IPS-18c (cell line): Measurements from ENCODE around the gene STPG2.
"Not testable (repeated sequence)": the region's sequence is repeated elsewhere in the genome, so short reads cannot be mapped to it uniquely, and the experiment has no call there.

Experiments
- H3K4me3 ChIP-seq: 2 replicates; pipeline ENCODE4 v1.7.0; 2013; ENCODE audit warnings: low read depth, mild to moderate bottlenecking, low read length, moderate library complexity; ENCODE audit not compliant: insufficient read depth
- H3K9me3 ChIP-seq: one replicate; pipeline ENCODE4 v1.6.1; 2013; ENCODE audit warnings: mild to moderate bottlenecking, low read length, moderate library complexity; ENCODE audit not compliant: control insufficient read depth, insufficient read depth

The STPG2 gene

GRCh38 chr4:97910005-97910404, 233.3 kb downstream of the STPG2 start:
- no peak overlapping the region for H3K4me3 ChIP-seq
- peaks cover 2% of the 10 kb centered on the region for H3K9me3 ChIP-seq

GRCh38 chr4:97903436-97904189, 239.7 kb downstream of the STPG2 start:
- H3K9me3 ChIP-seq, H3K4me3 ChIP-seq: not testable (repeated sequence)

GRCh38 chr4:97900229-97900628, 243.0 kb downstream of the STPG2 start:
- Histone ChIP-seq H3K9me3 (no peaks in the 10 kb centered on the region), H3K4me3 (no peak overlapping the region)

GRCh38 chr4:97892592-97893266, 250.5 kb downstream of the STPG2 start:
- no peaks in the 10 kb centered on the region for H3K9me3 ChIP-seq
- no peak overlapping the region for H3K4me3 ChIP-seq

- no peaks in the 10 kb centered on the region for H3K9me3 ChIP-seq
- no peak overlapping the region for H3K4me3 ChIP-seq
Measured at GRCh38 chr4:97879942-97880341, 263.3 kb downstream of the STPG2 start.

GRCh38 chr4:97868097-97868496, 275.2 kb downstream of the STPG2 start:
- H3K9me3 ChIP-seq: no peaks in the 10 kb centered on the region
- no peak overlapping the region for H3K4me3 ChIP-seq

GRCh38 chr4:97867557-97868091, 275.7 kb downstream of the STPG2 start:
- no peak overlapping the region for H3K4me3 ChIP-seq

GRCh38 chr4:97866821-97867556, 276.3 kb downstream of the STPG2 start:
- H3K9me3 ChIP-seq: no peaks in the 10 kb centered on the region
- no peak overlapping the region for H3K4me3 ChIP-seq

More at GRCh38 chr4:97867557-97868091, 275.7 kb downstream of the STPG2 start:
- no peaks in the 10 kb centered on the region for H3K9me3 ChIP-seq

GRCh38 chr4:97851115-97851514, 292.2 kb downstream of the STPG2 start:
- no peaks in the 10 kb centered on the region for H3K9me3 ChIP-seq
- H3K4me3 ChIP-seq: no peak overlapping the region

GRCh38 chr4:97845758-97846157, 297.5 kb downstream of the STPG2 start:
- Histone ChIP-seq H3K9me3 (no peaks in the 10 kb centered on the region), H3K4me3 (no peak overlapping the region)

- no peak overlapping the region for H3K4me3 ChIP-seq
- H3K9me3 ChIP-seq: no peaks in the 10 kb centered on the region
Measured at GRCh38 chr4:97841512-97841911, 301.8 kb downstream of the STPG2 start.

GRCh38 chr4:97836662-97837061, 306.6 kb downstream of the STPG2 start:
- Histone ChIP-seq H3K4me3 (no peak overlapping the region), H3K9me3 (no peaks in the 10 kb centered on the region)

- H3K9me3 ChIP-seq: no peaks in the 10 kb centered on the region
- no peak overlapping the region for H3K4me3 ChIP-seq
Measured at GRCh38 chr4:97828646-97829045, 314.6 kb downstream of the STPG2 start.

- Histone ChIP-seq H3K9me3 (peaks cover 6% of the 10 kb centered on the region), H3K4me3 (no peak overlapping the region)
Measured at GRCh38 chr4:97819294-97819693, 324.0 kb downstream of the STPG2 start.

GRCh38 chr4:97812768-97813167, 330.5 kb downstream of the STPG2 start:
- no peak overlapping the region for H3K4me3 ChIP-seq
- no peaks in the 10 kb centered on the region for H3K9me3 ChIP-seq

GRCh38 chr4:97786306-97786920, 356.9 kb downstream of the STPG2 start:
- H3K9me3 ChIP-seq: no peaks in the 10 kb centered on the region
- no peak overlapping the region for H3K4me3 ChIP-seq

GRCh38 chr4:97778174-97778573, 365.1 kb downstream of the STPG2 start:
- Histone ChIP-seq H3K4me3 (no peak overlapping the region), H3K9me3 (no peaks in the 10 kb centered on the region)
